ENCODE results near the gene LY6G6C. TPM values are rescaled to one million over a fixed set of nuclear protein-coding genes. Genes with fewer than 3 reads are reported as not detected.
A peak's percentile ranks its signal among the peaks of the same experiment; 100 is the strongest.

The LY6G6C gene
- total and polyA plus RNA-seq, 2 of the 13 experiments (the other 11 are each of a cell fraction or from before 2014, with no cell fraction given), result 0.15 TPM; not detected in 1

DNA sequence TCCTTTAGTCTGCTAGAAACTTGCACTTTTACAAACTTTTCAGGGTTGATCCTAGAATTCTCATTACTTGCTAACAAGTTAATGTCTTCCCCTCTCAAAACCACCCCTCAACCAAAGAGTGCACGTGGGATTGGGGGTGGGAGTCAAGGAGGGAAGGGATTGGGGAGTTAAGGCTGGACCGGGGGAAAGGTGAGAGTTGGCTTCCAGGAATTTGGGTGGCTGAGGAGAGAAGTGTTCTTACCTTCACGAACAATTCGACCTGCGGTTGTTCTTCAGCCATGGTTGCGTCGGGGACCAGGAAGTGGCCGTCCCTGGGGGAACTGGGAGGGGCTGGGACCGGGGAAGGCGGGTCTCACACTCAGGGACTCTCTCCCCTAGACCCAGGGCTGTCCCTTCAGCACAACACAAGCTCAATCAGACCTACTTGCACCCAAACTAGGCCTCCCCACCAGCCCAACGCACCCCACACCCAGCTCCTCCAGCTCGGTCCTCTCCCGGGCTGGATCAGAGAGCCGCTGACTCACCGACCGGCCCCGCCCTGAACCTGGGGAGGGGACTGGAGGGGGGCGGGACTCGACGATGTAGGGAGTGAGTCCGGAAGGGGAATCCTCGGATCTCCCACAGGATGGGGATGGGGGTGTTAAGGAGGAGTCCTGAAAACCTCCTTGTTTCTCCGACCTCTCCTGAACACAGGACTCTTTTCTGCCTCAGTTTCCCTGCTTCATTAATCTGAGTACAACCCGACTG, 14.6 kb upstream of the LY6G6C start, which contains the start of gene CLIC1 (continued):
- 0 out of 2 replicates have a peak, but pooled peaks have one; percentile 24 for TF ChIP-seq SIX1 (CRISPR knock-in tag; IDR thresholded peaks at IDR 0.05; ENCODE audit: borderline replicate concordance)
- 0 out of 2 replicates have a peak, but pooled peaks have one; percentile 77 for TF ChIP-seq PCBP1 (IDR thresholded peaks at IDR 0.05; ENCODE audit: borderline replicate concordance, low read depth, low read length)
- TF ChIP-seq BRCA1 (CRISPR knock-in tag; IDR thresholded peaks at IDR 0.05), result no peak; the same call in 1 of the 2 replicates
- TF ChIP-seq ZSCAN22 (CRISPR knock-in tag; IDR thresholded peaks at IDR 0.05), result no peak
- no peak for TF ChIP-seq KLF13 (CRISPR knock-in tag; IDR thresholded peaks at IDR 0.05)
- peak; percentile 83 for TF ChIP-seq ZFX (CRISPR knock-in tag; IDR thresholded peaks at IDR 0.05; ENCODE audit: low read depth)
- TF ChIP-seq, protein P1, sequence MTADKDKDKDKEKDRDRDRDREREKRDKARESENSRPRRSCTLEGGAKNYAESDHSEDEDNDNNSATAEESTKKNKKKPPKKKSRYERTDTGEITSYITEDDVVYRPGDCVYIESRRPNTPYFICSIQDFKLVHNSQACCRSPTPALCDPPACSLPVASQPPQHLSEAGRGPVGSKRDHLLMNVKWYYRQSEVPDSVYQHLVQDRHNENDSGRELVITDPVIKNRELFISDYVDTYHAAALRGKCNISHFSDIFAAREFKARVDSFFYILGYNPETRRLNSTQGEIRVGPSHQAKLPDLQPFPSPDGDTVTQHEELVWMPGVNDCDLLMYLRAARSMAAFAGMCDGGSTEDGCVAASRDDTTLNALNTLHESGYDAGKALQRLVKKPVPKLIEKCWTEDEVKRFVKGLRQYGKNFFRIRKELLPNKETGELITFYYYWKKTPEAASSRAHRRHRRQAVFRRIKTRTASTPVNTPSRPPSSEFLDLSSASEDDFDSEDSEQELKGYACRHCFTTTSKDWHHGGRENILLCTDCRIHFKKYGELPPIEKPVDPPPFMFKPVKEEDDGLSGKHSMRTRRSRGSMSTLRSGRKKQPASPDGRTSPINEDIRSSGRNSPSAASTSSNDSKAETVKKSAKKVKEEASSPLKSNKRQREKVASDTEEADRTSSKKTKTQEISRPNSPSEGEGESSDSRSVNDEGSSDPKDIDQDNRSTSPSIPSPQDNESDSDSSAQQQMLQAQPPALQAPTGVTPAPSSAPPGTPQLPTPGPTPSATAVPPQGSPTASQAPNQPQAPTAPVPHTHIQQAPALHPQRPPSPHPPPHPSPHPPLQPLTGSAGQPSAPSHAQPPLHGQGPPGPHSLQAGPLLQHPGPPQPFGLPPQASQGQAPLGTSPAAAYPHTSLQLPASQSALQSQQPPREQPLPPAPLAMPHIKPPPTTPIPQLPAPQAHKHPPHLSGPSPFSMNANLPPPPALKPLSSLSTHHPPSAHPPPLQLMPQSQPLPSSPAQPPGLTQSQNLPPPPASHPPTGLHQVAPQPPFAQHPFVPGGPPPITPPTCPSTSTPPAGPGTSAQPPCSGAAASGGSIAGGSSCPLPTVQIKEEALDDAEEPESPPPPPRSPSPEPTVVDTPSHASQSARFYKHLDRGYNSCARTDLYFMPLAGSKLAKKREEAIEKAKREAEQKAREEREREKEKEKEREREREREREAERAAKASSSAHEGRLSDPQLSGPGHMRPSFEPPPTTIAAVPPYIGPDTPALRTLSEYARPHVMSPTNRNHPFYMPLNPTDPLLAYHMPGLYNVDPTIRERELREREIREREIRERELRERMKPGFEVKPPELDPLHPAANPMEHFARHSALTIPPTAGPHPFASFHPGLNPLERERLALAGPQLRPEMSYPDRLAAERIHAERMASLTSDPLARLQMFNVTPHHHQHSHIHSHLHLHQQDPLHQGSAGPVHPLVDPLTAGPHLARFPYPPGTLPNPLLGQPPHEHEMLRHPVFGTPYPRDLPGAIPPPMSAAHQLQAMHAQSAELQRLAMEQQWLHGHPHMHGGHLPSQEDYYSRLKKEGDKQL (CRISPR knock-in tag; IDR thresholded peaks at IDR 0.05; ENCODE audit: low read depth), result peak; percentile 27; the same call in 1 of the 2 replicates
- no peak for TF ChIP-seq SUZ12 (IDR thresholded peaks at IDR 0.05; ENCODE audit: low read depth, low read length)
- TF ChIP-seq, protein P2, sequence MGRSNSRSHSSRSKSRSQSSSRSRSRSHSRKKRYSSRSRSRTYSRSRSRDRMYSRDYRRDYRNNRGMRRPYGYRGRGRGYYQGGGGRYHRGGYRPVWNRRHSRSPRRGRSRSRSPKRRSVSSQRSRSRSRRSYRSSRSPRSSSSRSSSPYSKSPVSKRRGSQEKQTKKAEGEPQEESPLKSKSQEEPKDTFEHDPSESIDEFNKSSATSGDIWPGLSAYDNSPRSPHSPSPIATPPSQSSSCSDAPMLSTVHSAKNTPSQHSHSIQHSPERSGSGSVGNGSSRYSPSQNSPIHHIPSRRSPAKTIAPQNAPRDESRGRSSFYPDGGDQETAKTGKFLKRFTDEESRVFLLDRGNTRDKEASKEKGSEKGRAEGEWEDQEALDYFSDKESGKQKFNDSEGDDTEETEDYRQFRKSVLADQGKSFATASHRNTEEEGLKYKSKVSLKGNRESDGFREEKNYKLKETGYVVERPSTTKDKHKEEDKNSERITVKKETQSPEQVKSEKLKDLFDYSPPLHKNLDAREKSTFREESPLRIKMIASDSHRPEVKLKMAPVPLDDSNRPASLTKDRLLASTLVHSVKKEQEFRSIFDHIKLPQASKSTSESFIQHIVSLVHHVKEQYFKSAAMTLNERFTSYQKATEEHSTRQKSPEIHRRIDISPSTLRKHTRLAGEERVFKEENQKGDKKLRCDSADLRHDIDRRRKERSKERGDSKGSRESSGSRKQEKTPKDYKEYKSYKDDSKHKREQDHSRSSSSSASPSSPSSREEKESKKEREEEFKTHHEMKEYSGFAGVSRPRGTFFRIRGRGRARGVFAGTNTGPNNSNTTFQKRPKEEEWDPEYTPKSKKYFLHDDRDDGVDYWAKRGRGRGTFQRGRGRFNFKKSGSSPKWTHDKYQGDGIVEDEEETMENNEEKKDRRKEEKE (IDR thresholded peaks at IDR 0.05), result no peak
- peak; percentile 80 for TF ChIP-seq GABPB1 (CRISPR knock-in tag; IDR thresholded peaks at IDR 0.05)
- TF ChIP-seq KDM6A (CRISPR knock-in tag; IDR thresholded peaks at IDR 0.05; ENCODE audit: low read depth), result no peak
- no peak for TF ChIP-seq SP2 (CRISPR knock-in tag; IDR thresholded peaks at IDR 0.05)
- TF ChIP-seq MTA1 (CRISPR knock-in tag; IDR thresholded peaks at IDR 0.05; ENCODE audit: borderline replicate concordance), result peak; percentile 41; the same call in 1 of the 2 replicates
- TF ChIP-seq ZNF605 (CRISPR knock-in tag; IDR thresholded peaks at IDR 0.05), result peak; percentile 88
- TF ChIP-seq YY1 (IDR thresholded peaks at IDR 0.05; ENCODE audit: insufficient read depth, insufficient replicate concordance, low read depth, low read length), result peak; percentile 65
- peak; percentile 76; the same call in 1 of the 2 replicates for TF ChIP-seq TBX2 (CRISPR knock-in tag; IDR thresholded peaks at IDR 0.05; ENCODE audit: borderline replicate concordance)
- no peak for TF ChIP-seq SYNCRIP (IDR thresholded peaks at IDR 0.05; ENCODE audit: insufficient read depth, low read depth, low read length)
- TF ChIP-seq, protein P3, sequence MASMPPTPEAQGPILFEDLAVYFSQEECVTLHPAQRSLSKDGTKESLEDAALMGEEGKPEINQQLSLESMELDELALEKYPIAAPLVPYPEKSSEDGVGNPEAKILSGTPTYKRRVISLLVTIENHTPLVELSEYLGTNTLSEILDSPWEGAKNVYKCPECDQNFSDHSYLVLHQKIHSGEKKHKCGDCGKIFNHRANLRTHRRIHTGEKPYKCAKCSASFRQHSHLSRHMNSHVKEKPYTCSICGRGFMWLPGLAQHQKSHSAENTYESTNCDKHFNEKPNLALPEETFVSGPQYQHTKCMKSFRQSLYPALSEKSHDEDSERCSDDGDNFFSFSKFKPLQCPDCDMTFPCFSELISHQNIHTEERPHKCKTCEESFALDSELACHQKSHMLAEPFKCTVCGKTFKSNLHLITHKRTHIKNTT (CRISPR knock-in tag; IDR thresholded peaks at IDR 0.05), result no peak
- TF ChIP-seq ZNF24 (IDR thresholded peaks at IDR 0.05), result no peak
- TF ChIP-seq, protein P4, sequence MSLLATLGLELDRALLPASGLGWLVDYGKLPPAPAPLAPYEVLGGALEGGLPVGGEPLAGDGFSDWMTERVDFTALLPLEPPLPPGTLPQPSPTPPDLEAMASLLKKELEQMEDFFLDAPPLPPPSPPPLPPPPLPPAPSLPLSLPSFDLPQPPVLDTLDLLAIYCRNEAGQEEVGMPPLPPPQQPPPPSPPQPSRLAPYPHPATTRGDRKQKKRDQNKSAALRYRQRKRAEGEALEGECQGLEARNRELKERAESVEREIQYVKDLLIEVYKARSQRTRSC (CRISPR knock-in tag; IDR thresholded peaks at IDR 0.05; ENCODE audit: low read depth), result peak; percentile 50; the same call in 1 of the 2 replicates

Measured in HepG2 (cell line).